Calu3 (cell line): Measurements from ENCODE around the gene SEMA3C. TPM values are rescaled to one million over a fixed set of nuclear protein-coding genes. Genes with fewer than 3 reads are reported as not detected.

Experiments
- BruUV-seq: library from RNA; stranded (reverse); fragments of 400-500 nt; replicated peaks from 2 replicates; lab custom pipeline; 2021; lab: Mats Ljungman, UMichigan
- CTCF ChIA-PET: fragments of 300-600 bp; sonication (Branson Sonifier 250); formaldehyde crosslinking; loops from one replicate; lab custom pipeline; 2022; ENCODE audit warnings: antibody characterized with exemption; lab: Charles Lee
- DNase-seq: peaks from one replicate; pipeline ENCODE4 v3.0.0; 2022
- H3K27ac Mint-ChIP-seq: one replicate; pipeline ENCODE4 v1.8.0; 2022; ENCODE audit warnings: mixed read lengths; ENCODE audit not compliant: unreplicated experiment
- H3K27me3 Mint-ChIP-seq: one replicate; pipeline ENCODE4 v1.8.0; 2022; ENCODE audit warnings: mixed read lengths; ENCODE audit not compliant: unreplicated experiment
- H3K36me3 Mint-ChIP-seq: one replicate; pipeline ENCODE4 v1.8.0; 2022; ENCODE audit warnings: mild to moderate bottlenecking, moderate library complexity, mixed read lengths; ENCODE audit not compliant: insufficient read depth, unreplicated experiment
- H3K4me1 Mint-ChIP-seq: one replicate; pipeline ENCODE4 v1.8.0; 2022; ENCODE audit warnings: mild to moderate bottlenecking, low read depth, mixed read lengths; ENCODE audit not compliant: unreplicated experiment
- H3K4me3 Mint-ChIP-seq: one replicate; pipeline ENCODE4 v1.8.0; 2022; ENCODE audit warnings: mild to moderate bottlenecking, low read depth, moderate library complexity, mixed read lengths; ENCODE audit not compliant: unreplicated experiment
- H3K9me3 Mint-ChIP-seq: one replicate; pipeline ENCODE4 v1.8.0; 2022; ENCODE audit warnings: low read depth, mixed read lengths; ENCODE audit not compliant: unreplicated experiment
- intact Hi-C: fragments of 100-400 bp; cut with micrococcal nuclease; formaldehyde crosslinking; loops from one replicate; pipeline ENCODE4 v1.10.0; 2022; ENCODE audit not compliant: unreplicated experiment
- total RNA-seq: library from RNA; stranded (reverse); gene quantifications from 2 replicates; pipeline ENCODE4 v1.2.3, GENCODE V29; 2022
- TF ChIP-seq, protein P1 (sequence below): fragments of 200-600 bp; IDR thresholded peaks from one replicate; pipeline ENCODE4 v1.8.0; 2022; ENCODE audit warnings: antibody characterized with exemption; ENCODE audit not compliant: unreplicated experiment

The SEMA3C gene
- total RNA-seq, 1 experiment from 2014 or later, result 67.7 TPM

DNA sequence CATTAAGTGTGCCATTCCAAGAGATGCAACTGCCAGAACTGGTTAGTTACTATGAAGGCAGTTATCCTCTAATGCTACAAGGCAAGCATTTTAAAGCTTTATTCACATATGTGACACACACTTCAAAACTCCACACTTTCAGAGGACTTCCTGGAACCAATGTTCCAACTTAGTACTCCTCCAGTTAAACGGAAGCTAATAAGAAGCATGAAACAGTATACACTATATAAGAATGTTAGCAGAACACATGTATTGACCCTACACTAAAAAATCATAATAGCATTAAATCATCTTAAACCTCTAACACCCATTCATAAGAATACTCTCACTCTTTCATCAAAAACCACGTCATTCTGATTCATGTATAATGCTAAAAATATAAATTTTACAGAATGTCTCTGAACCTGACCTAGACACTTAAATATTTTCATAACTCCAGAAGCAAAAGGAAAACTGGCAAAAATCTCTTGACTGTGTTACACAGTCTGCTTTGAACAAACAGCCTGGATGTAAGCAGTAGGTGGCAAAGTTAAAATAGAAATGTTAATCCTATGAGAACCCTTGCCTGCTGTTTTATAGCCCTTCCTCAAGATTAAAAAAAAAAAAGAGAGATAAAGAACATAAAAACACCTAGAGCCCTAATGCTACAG, 135.0 kb downstream of the SEMA3C start:
- no peak for DNase-seq
- TF ChIP-seq, protein P1, sequence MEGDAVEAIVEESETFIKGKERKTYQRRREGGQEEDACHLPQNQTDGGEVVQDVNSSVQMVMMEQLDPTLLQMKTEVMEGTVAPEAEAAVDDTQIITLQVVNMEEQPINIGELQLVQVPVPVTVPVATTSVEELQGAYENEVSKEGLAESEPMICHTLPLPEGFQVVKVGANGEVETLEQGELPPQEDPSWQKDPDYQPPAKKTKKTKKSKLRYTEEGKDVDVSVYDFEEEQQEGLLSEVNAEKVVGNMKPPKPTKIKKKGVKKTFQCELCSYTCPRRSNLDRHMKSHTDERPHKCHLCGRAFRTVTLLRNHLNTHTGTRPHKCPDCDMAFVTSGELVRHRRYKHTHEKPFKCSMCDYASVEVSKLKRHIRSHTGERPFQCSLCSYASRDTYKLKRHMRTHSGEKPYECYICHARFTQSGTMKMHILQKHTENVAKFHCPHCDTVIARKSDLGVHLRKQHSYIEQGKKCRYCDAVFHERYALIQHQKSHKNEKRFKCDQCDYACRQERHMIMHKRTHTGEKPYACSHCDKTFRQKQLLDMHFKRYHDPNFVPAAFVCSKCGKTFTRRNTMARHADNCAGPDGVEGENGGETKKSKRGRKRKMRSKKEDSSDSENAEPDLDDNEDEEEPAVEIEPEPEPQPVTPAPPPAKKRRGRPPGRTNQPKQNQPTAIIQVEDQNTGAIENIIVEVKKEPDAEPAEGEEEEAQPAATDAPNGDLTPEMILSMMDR, result no peak
- Mint-ChIP-seq H3K36me3 (peaks cover 13% of the 10 kb centered on the region), H3K27me3 (no peaks in the 10 kb centered on the region), H3K4me1 (peaks cover 10% of the 10 kb centered on the region), H3K4me3 (no peak overlapping the region), H3K9me3 (no peaks in the 10 kb centered on the region), H3K27ac (no peak overlapping the region)
- intact Hi-C loops, result no loop called here
- CTCF ChIA-PET, result no interaction called here
- BruUV-seq, result no TSS peak

DNA sequence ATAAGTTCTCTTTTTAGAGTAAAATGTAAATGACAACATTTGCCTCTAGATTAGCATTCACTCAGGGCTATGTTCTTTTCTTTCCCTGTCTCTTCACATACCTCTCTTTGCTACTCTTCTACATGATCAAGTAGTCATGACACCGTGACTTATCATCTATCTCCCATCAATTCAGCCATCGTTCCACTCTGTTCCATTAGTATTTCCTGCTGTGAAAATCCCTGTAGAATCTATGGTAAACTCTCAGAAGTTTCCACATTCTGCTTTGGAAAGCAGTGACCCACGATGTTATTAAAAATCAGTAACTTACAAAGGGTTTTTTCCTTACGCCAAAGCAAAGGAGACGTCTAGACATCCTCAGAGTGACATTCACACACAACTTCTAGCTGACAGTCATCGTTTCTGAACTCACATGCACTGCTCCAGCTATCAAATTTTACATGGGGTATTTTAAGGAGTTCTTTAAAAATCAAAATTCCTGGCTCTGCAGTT, 135.6 kb downstream of the SEMA3C start:
- DNase-seq, result no peak
- Mint-ChIP-seq H3K27me3 (no peaks in the 10 kb centered on the region), H3K4me1 (peaks cover 15% of the 10 kb centered on the region), H3K4me3 (no peak overlapping the region), H3K27ac (no peak overlapping the region), H3K9me3 (no peaks in the 10 kb centered on the region), H3K36me3 (peaks cover 13% of the 10 kb centered on the region)
- BruUV-seq, result no TSS peak
- TF ChIP-seq, protein P1, result no peak
- intact Hi-C loops, result no loop called here
- CTCF ChIA-PET, result no interaction called here

DNA sequence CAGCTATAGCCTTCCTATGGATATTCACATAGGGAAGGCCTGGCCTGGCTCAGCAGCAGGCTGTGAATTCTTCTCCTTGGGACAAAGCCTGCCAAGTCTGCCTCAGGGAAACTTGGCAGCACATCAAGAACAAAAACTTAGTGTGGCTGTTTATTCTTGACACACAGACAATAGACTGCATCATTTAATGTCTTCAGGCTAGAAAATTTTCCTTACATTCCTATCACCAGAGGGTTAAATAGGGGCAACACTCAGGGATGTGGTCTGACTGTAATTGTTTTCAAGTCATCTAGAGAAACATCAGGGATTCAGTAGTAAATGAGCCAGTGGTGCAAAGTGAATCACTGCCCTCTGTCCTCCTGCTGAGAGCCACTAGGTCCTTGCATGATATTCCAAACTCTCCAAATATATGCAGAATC, 137.3 kb downstream of the SEMA3C start:
- no peak overlapping the region for H3K27ac Mint-ChIP-seq
- intact Hi-C loops, result no loop called here
- H3K9me3 Mint-ChIP-seq, result no peaks in the 10 kb centered on the region

DNA sequence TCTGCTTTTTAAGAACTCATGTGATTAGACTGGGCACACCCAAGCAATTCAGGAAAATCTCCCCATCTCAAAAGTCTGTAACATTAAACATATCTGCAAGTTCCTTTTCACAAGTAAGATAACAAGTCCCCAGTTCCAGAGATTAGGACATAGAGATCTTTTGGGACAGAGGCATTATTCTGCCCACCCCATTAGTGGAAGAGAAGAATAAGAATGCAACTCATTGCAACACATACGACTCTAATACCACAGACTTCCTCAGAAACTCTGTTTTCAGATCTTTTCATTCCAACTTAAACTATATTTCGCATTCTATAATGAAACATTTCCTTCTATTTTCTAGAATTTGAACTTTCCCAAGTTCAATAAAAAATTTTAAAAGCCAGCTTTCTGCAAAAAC, 137.7 kb downstream of the SEMA3C start:
- CTCF ChIA-PET, result no interaction called here
- DNase-seq, result no peak
- Mint-ChIP-seq H3K9me3 (no peaks in the 10 kb centered on the region), H3K27ac (no peak overlapping the region), H3K36me3 (peaks cover 8% of the 10 kb centered on the region), H3K27me3 (no peaks in the 10 kb centered on the region), H3K4me1 (peaks cover 15% of the 10 kb centered on the region), H3K4me3 (no peak overlapping the region)
- BruUV-seq, result no TSS peak
- TF ChIP-seq, protein P1, result no peak
- intact Hi-C loops, result no loop called here

More for the DNA sequence above, 137.3 kb downstream of the SEMA3C start:
- TF ChIP-seq, protein P1, result no peak
- Mint-ChIP-seq H3K4me3 (no peak overlapping the region), H3K36me3 (peaks cover 8% of the 10 kb centered on the region), H3K4me1 (peaks cover 15% of the 10 kb centered on the region), H3K27me3 (no peaks in the 10 kb centered on the region)
- no TSS peak for BruUV-seq
- DNase-seq, result no peak
- CTCF ChIA-PET, result no interaction called here
